GM18507 (cell line): ENCODE measurements around the gene NTN4.

Source experiments
- DNase-seq: peaks from one replicate; pipeline ENCODE4 v3.0.0; 2011; ENCODE audit warnings: low read depth; ENCODE audit not compliant: insufficient read length; ENCODE audit errors: extremely low spot score
- FAIRE-seq: peaks from 2 replicates; lab custom pipeline; 2011; peaks lifted over from hg19 to GRCh38; lab: Jason Lieb, UNC

Gene NTN4

DNA sequence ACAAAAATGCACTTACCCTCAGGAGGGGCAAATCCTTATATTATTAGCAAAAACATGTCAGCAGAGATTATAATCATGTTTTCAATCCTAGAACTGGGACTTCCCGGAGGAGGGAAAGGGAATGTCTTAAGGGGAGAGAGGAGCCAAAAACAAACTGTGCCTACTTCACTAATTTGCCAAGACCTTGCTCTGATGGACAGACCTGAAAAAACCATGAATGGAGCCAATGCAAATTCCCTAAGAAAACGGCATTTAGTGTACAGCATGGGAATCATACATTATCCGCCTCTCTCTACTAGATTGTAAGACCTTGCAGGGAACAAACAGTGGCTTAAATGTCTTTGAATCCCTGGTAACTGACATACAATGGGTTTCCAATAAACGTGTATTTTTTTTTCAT lies 70.4 kb downstream of the NTN4 start:
- DNase-seq (no peak), FAIRE-seq (no peak)

DNA sequence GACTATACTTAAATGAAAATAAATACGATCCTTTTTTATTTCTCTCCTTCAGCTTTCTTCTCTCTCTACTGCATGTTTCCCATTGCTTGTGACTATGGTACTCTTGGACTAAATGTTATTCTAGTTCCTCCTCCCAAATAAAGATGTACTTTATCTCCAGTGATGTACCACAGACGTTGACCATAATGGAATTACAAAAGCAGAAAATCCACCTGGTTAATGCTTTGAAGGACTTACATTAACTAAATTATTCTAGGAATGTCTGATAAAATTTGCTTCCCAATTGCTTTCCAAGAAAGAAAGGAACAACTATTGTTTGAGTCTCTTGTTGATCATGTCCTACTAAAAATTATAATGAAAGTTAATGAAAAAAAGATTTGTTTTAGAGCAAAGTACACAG lies 71.8 kb downstream of the NTN4 start:
- DNase-seq (no peak), FAIRE-seq (no peak)

GRCh38 chr12:95718006-95718431 lies 72.5 kb downstream of the NTN4 start:
- peak; percentile 42 for FAIRE-seq

DNA sequence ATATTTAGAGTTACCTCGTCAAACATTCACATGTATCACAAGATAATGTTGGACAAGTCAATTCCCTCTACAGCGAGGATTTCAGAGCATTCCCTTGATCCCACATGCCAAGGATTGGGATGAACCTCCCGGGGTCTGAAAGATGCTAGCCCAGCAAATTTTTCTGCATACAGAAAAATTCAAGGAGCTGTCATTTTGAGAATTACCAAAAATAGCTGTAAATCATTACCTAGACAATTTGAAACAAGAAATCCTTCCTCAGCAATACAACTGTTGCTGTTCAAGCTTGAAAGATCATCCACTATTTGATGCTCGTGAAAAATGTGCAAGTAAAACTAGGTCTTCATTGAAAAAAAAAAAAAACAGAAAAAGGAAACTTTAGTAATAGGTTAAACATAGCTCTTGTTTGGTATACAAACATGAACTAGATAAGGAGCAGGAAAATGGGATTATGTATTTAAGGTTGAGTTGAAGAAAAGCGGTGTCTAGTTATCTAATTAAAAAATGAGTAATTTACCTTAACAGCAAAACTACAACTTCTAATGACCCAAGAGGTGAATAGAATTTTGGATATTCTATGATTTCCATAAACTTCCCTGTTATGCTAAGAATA lies 73.1 kb downstream of the NTN4 start:
- FAIRE-seq (no peak), DNase-seq (no peak)

More at GRCh38 chr12:95718006-95718431, 72.5 kb downstream of the NTN4 start:
- no peak for DNase-seq

DNA sequence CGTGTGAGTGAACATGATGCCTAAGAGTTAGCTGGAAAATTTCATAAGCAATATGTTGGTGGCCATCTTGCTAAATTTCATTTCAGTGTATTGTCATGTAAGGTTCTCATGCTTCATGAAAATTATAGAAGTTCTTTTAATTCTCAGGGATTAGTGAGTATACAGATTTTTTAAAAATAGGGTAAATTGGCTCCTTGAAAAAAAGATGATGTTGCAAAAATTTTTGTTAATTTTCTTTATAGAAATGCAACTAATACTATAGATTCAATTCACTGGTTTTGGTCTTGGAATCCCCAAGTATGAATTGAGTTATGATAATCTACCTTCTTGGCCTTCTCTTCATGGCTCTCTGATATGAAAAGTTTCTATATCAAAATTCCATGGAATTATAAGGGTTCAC lies 75.4 kb downstream of the NTN4 start:
- no peak for FAIRE-seq

DNA sequence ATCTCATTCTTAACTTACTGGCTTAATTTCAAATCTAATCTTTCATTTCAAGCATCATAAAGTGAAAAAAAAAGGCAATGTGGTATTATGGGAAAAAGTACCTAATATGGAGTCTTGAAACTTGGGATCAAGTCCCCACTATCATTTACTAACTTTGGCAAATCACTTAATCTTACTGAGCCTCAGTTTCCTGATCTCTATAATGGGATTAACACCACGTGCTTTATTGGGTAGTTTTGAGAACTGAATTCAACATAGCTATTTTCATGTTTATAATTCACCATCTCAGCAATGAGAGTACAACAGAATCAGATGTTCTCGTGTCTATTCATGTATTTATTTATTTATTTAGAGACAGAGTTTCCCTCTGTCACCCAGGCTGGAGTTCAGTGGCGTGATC lies 78.3 kb downstream of the NTN4 start:
- FAIRE-seq (no peak), DNase-seq (no peak)

More for the DNA sequence above, 75.4 kb downstream of the NTN4 start:
- DNase-seq: no peak

- FAIRE-seq (no peak), DNase-seq (no peak)
These were observed 80.2 kb downstream of the NTN4 start for GRCh38 chr12:95710386-95710785.

- DNase-seq (no peak), FAIRE-seq (no peak)
These were observed 81.4 kb downstream of the NTN4 start for GRCh38 chr12:95709152-95709551.

GRCh38 chr12:95705143-95705542 lies 85.4 kb downstream of the NTN4 start:
- FAIRE-seq: no peak

GRCh38 chr12:95703986-95704385 lies 86.6 kb downstream of the NTN4 start:
- FAIRE-seq (no peak), DNase-seq (no peak)

More at GRCh38 chr12:95705143-95705542, 85.4 kb downstream of the NTN4 start:
- no peak for DNase-seq

DNA sequence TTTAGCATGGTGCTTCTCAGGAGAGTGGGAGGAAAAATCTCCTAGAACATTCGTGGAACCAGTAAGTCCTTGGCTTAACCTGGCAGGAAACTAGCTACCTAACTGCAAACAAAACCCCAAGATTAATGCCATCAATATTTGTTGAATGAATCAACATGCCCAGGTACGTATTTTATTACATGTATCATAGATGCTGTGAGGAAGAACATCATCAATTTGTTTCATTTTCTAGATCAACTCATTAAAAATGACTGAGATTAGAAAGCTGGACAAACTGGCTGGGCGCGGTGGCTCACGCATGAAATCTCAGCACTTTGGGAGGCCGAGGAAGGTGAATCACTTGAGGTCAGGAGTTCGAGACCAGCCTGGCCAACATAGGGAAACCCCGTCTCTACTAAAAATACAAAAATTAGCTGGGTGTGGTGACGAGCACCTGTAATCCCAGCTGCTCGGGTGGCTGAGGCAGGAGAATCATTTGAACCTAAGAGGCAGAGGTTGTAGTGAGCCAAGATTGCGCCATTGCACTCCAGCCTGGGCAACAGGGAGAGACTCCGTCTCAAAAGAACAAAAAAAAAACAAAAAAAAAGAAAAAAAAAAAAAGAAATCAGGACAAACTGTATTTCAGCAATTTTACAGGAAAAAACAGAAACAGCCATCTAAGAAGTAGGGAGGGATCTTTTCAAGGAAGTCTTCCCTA lies 88.7 kb downstream of the NTN4 start:
- FAIRE-seq (no peak), DNase-seq (no peak)

DNA sequence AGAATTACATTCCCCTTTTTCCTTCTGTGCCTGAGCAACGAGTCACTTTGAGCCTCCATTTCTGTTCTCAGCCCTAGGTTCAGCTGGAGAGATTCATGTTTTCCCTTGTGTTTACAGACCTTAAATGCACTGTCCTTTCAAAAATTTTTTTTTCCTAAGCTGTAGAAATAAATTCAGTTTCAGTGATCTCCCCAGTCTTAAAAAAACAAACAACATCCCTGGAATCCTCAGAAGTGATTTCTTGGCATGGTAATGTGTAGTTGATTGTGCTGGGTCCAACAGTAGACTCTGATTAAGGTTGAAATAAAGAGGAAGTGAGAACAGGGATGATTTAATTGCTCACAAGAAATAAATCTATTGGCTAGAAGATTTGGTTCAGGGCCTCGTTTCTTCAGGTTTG lies 89.3 kb downstream of the NTN4 start:
- no peak for FAIRE-seq
- no peak for DNase-seq

DNA sequence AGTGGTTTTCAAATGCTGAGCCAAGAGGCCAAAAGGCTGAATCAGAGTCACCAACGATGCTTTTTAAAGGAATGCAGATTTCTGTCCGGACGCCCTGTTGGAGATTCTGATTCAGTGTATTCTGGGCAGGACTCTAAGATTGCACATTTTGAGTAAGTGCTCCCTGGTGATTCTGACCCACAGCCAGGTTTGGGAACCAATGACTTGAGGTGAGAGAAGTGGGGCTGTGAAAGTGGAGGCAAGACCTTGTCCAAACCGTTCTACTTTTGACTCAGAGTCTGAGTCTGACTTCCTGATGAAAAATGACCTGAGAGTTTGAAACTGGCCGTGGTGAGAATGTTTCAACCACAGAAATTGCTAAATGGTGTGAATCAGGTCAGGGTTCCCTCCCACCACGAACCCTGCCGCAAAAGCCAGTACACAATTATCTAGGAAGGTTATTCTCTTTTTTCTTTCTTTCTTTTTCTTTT lies 90.2 kb downstream of the NTN4 start:
- FAIRE-seq: peak; percentile 98
- DNase-seq: peak; percentile 39

DNA sequence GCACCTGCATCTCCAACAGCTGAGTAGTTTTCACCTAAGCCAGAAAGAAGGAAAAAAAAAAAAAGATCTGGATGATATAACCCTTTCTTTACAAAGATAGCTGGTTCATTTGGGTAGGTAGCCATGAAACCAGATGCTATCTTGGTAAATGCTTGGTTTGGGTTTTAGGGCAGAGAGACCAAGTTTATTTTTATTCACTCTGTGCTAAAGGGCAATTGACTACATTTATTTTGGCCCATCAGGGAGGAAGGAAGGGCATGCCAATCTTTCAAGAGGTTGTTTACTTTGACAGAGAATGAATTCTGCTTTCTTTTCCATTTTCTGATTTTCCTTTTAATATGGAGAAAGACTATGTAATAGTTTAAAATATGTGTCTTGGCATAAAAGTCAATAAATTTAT lies 91.0 kb downstream of the NTN4 start:
- FAIRE-seq (peak; percentile 44), DNase-seq (no peak)

DNA sequence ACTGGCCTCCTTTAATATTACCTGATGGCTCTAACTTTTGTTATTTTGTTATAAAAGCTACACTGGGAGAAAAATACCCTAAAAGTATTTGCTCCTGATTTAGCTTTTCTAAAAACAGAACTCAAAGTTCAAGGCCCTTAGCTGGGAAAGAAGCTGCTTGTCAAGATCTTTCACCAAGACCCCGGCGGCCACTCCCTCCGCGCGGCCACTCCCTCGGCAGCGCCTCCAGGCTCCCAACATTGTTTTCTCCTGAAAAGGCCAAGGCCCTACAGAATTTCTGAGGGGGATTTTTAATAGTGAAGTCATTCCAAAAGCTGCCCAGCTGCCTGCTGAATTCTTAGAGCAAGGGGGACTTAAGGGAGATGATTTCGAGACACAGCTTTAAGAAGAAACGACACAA lies 96.4 kb downstream of the NTN4 start:
- FAIRE-seq (no peak), DNase-seq (no peak)

- DNase-seq (no peak), FAIRE-seq (no peak)
These were observed 96.9 kb downstream of the NTN4 start for GRCh38 chr12:95693689-95694088.

GRCh38 chr12:95690861-95691635 lies 99.5 kb downstream of the NTN4 start:
- no peak for FAIRE-seq
- no peak for DNase-seq

GRCh38 chr12:95687937-95688336 lies 102.6 kb downstream of the NTN4 start:
- FAIRE-seq (no peak), DNase-seq (no peak)

DNA sequence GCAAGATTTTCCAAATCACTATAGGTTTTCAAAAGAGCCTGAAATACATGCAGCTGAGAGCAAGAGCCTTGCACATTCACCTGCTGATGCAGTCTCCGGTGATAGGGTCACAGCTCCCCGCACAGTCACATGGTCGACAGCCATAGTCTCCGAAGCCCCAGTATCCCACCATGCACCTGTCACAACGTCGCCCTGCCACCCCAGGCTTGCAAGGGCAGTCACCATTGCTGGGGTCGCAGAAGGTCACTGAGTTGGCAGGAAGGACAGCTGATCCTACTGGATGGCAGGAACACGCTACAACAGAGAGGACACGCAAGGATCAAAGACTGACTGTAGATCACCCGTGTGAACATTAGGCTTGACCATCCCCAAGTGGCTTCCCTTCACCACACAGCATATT lies 107.1 kb downstream of the NTN4 start:
- FAIRE-seq (no peak), DNase-seq (no peak)

DNA sequence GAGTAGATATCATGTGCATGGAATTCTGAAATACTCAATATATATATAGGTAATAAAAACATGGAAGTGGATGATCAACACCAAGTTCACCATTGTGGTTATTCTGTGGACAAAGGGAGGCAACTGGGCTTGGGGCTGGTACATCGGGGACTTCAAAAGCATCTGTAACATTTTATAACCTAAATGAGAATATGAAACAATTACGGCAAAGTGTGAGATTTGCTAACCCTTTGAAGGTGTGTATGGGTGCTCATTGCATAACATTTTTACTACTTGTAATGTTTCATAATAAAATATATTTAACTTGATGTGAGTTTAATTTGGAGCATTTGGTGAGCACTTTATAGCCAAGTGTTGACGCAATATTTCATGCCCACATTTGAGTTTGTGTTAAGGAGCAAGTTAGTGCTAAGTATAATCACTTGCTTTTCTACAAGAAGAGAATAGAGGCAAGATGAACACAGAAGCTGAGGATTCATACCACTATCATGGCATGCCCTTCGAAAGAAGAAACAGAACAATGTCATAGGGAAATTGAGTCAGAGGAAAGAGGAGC lies 109.3 kb downstream of the NTN4 start:
- FAIRE-seq: no peak

More for the DNA sequence above, 109.3 kb downstream of the NTN4 start:
- no peak for DNase-seq
